Measurements from ENCODE around the gene SLC41A3. TPM values are rescaled to one million over a fixed set of nuclear protein-coding genes. Genes with fewer than 3 reads are reported as not detected.
A peak's percentile ranks its signal among the peaks of the same experiment; 100 is the strongest.

Gene SLC41A3
- total RNA-seq, 2 experiments from 2014 or later: 22.5 to 23.8 TPM

DNA sequence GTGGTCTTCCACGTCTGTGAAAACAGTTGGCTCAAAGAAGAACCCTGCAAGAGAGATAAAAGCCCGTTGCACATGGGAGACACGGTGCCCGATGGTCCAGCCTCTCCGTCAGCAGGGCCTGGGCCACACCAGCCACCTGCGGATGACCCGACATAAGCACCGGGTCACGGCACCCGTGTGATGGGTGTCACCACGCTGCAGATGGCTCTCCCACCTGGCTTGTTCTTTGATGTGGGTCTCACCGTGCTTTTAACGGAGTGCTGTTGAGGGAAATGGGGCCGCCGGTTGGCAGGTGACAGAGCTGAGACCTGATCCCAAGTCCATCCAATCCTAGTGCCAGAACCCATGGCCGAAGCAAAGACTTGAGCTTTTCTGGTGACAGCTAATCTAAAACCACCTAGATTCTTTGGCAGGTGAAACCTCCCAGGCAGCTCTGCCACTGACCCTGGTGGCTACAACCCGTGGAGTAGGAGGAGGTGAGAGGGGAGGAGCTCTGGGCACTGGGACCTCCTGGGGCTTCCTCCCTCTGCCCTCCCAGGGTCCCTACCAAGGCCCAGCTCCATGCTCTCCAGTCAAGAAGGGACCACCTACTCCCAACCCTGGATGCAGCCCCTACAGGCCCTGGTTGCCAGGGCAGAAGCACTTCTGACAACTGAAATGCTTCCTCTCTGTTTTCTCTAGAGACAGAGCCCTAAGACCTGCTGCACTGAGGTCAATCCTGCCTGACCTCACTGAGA is 23.4 kb upstream of the SLC41A3 start:
- no peak overlapping the region for H3K27ac Mint-ChIP-seq
- peaks cover 3% of the 10 kb centered on the region for H3K4me1 Mint-ChIP-seq
- CTCF ChIA-PET: no interaction called here
- no peaks in the 10 kb centered on the region for H3K27me3 Mint-ChIP-seq
- no peak for ATAC-seq
- no peaks in the 10 kb centered on the region for H3K9me3 Mint-ChIP-seq (ENCODE audit: low read depth)
- no peaks in the 10 kb centered on the region for H3K36me3 Mint-ChIP-seq
- H3K4me3 Mint-ChIP-seq: no peak overlapping the region
- DNase-seq: peak; percentile 14

DNA sequence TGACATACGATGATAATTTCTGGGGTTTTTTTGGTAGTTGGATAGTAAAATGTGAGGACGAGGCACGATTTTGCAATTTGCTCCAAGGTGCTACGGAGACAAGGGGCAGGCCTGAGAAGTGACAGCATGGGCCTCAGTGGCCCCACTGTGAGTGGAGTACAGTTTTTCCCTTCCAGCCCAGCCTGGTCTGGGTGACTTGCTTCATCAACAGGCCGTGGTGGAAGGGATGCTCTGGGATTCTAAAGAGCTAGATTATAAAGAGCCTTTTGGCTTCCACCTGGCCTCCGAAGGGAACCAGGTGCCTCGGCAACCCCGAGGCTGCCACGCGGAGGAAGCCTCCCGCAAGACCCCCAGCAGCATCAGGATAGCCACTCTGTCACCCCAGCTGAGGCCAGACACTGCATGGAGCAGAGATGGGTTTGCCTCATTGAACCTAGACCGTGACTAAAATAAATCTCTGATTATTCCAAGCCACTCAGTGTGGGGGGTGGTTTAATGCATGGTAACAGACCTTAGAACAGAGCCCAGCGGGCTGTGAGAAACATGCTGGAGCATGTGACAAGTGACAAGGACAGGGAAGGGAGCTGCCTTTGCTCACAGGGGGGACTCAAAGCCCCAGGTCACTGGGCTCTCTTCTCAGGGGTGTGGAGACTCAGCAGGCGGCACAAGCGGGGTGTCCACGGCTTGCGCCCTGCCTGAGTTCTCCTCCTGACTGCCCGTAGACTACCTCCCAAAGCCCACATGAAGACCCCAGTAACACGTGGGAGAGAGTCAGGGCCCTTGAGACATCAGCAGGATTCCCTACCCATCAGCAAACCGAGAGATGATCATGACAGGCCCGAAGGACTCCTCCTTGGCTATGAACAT is 22.6 kb upstream of the SLC41A3 start:
- DNase-seq: peak; percentile 29

DNA sequence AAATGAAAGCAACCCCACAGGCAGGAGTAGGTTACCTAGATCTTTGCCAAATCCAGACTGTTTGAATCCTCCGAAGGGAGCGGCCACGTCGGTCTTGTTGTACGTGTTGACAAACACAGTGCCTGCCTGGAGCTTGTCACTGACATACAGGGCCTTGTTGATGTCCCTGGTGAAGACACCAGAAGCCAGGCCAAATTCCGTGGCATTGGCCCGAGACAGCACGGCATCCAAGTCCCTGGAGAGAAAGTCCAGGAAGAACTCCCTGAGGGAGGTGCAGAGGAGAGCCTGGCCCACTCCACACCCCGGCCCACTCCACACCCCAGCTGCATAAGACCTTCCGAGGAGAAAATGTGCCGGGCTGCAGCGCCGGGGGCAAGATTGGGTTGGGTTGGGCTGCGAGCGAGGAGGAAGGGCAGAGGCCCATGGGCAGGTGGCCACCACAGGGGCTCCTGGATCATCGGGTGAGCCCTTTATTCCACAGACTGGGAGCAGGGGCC is 21.8 kb upstream of the SLC41A3 start:
- Mint-ChIP-seq H3K9me3 (ENCODE audit: low read depth) (no peaks in the 10 kb centered on the region), H3K27me3 (no peaks in the 10 kb centered on the region), H3K4me3 (no peak overlapping the region), H3K4me1 (peaks cover 6% of the 10 kb centered on the region), H3K27ac (no peak overlapping the region), H3K36me3 (no peaks in the 10 kb centered on the region)
- DNase-seq (peak; percentile 33), ATAC-seq (no peak)
- CTCF ChIA-PET: no interaction called here

More for the DNA sequence above, 22.6 kb upstream of the SLC41A3 start:
- H3K36me3 Mint-ChIP-seq: no peaks in the 10 kb centered on the region
- no peak for ATAC-seq
- no peaks in the 10 kb centered on the region for H3K27me3 Mint-ChIP-seq
- no peaks in the 10 kb centered on the region for H3K9me3 Mint-ChIP-seq (ENCODE audit: low read depth)
- H3K4me1 Mint-ChIP-seq: peaks cover 3% of the 10 kb centered on the region
- CTCF ChIA-PET: no interaction called here
- H3K27ac Mint-ChIP-seq: no peak overlapping the region
- H3K4me3 Mint-ChIP-seq: no peak overlapping the region

DNA sequence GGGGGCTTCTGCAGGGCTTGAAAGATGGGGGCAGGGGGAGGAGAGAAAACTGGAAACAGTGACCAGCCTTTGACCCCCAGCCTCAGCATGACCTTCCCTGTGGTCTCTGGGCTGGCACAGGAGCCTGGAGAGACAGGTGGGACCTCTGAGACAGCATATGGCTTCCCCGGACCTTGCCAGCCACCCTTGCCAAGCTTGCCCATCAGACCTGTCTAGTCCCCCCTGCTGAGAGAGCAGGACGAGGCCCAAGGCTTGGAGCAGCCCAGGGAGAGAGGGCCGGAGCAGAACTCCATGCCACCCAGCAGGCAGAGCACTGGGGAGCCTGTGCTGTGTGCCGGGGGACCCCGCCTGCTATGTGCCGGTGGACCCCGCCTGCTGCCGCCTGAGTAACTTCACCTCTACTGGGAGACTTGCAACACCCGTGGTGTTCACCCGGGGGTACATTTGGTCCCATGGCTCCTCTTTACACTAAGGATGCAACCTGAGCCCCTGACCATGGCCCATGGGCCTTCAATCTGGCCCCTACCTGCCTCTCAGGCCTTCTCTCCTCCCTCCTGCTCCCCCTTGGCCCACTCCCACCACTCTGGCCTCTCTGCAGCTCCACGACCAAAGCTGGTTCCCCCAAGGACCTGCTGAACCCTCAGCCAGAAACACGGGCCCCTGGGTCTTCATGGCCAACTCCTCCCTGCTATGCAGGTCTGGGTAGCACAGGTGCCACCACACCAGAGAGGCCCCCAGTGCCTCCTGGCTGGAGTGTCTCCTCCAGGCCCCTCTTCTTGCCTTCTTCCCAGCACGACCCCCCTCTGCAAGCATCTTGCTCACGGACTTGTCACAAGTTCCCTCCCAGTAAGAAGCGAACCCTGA is 21.1 kb upstream of the SLC41A3 start:
- H3K4me1 Mint-ChIP-seq: peaks cover 8% of the 10 kb centered on the region
- no peak overlapping the region for H3K4me3 Mint-ChIP-seq
- H3K36me3 Mint-ChIP-seq: no peaks in the 10 kb centered on the region
- DNase-seq (peak; percentile 19), ATAC-seq (no peak)
- no peak overlapping the region for H3K27ac Mint-ChIP-seq
- no peaks in the 10 kb centered on the region for H3K9me3 Mint-ChIP-seq (ENCODE audit: low read depth)
- CTCF ChIA-PET: no interaction called here
- H3K27me3 Mint-ChIP-seq: no peaks in the 10 kb centered on the region

DNA sequence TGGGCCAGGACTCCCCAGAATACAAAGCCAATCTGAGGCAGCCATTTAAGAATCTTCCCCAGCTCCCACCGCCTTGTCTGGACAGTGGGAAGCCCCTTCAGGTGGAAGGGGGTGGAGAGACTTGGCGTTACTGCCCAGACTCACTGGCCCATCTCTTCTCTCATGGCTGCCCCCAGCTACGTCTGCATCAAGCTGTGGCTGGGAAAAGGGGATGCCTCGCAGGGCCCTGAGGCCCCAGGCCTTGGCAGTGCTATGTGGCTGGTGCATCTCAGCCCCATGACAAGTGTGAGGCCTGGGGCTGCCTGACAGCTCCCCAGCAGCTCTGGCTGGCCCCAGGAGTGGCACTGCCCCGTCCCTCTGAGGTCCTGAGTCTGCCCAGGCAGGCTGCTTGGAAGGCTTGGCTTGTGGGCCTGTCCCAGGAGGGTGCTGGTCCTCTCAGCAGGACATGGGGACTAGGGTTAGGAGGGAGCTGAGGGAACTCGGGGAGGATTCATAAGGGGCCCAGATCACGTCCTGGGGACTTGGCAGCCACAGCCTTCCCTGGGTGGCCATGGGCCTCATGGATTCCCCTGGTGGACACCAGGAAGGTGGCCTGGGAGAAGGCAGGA is 20.2 kb upstream of the SLC41A3 start:
- no peak overlapping the region for H3K4me3 Mint-ChIP-seq
- no peaks in the 10 kb centered on the region for H3K9me3 Mint-ChIP-seq (ENCODE audit: low read depth)
- no peaks in the 10 kb centered on the region for H3K36me3 Mint-ChIP-seq
- H3K4me1 Mint-ChIP-seq: peaks cover 8% of the 10 kb centered on the region
- no peak for ATAC-seq
- no peak overlapping the region for H3K27ac Mint-ChIP-seq
- peak; percentile 28 for DNase-seq
- H3K27me3 Mint-ChIP-seq: no peaks in the 10 kb centered on the region
- CTCF ChIA-PET: no interaction called here

DNA sequence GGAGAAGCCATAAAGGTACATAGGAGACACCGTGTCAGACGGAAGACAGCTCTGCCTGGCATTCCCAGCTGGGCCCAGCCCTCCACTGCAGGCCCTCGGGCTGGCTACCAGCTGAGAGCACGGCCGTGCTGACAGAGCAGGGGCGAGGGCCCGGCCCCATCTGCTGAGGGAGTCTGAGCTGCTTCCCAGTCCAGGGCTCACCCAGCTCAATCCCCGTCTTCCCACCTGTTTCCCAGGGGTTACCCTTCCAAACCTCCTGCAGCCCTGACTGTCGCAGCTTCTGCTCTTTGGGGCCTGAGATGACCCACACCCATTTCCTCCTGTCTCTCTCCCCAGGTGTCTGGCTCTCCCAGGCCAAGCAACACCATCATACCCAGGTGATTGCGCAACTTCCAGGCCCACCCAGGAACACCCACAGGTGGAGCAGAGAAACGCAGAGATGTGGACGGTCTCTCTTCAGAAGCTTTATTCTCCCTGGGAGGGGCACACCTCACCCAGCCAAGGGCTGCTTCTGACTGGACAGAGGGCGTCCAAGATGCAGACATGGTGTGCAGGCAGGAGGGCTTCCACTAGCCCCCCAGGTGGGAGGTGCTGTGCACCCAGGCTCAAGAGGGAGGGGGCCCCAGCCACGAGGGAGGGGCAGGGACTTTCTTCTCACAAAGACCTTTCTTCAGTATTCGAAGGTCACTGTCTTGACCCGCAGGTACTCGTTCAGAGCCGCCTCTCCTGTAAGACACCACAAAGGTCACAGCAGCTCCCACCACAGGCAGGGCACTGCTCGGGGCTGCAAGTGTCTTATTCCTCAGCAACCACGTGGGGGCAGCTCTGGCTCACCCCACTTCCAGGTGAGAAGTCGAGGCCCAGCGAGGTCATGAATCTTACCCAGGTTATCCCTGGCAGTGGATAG is 19.4 kb upstream of the SLC41A3 start:
- Mint-ChIP-seq H3K27ac (no peak overlapping the region), H3K9me3 (ENCODE audit: low read depth) (no peaks in the 10 kb centered on the region), H3K4me1 (peaks cover 8% of the 10 kb centered on the region), H3K4me3 (no peak overlapping the region), H3K36me3 (no peaks in the 10 kb centered on the region), H3K27me3 (no peaks in the 10 kb centered on the region)
- DNase-seq (no peak), ATAC-seq (no peak)
- CTCF ChIA-PET: no interaction called here

DNA sequence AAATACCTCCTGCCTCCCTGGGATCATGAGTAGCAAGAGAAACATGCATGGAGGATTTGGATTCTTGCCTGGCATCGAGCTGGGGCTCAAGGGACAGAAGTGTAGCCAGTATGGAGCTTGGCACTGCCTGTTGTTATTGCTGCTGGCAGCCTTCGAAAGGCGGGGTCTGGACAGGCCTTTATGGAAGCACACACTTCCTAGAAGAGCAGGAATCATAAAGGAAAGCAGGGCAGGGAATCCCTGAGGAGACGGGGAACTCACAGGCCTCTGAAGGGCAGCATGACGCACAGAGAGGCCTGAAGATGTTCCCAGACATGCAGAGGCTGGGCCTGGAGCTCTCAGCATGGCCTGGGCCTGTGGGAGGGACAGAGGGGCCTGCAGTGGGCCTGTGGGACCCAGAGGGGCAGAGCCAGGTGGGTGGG is 18.6 kb upstream of the SLC41A3 start:
- H3K4me1 Mint-ChIP-seq: peaks cover 5% of the 10 kb centered on the region
- no peak overlapping the region for H3K4me3 Mint-ChIP-seq
- no peaks in the 10 kb centered on the region for H3K9me3 Mint-ChIP-seq (ENCODE audit: low read depth)
- no peaks in the 10 kb centered on the region for H3K27me3 Mint-ChIP-seq
- no peak for DNase-seq
- ATAC-seq: no peak
- CTCF ChIA-PET: no interaction called here
- no peak overlapping the region for H3K27ac Mint-ChIP-seq
- H3K36me3 Mint-ChIP-seq: no peaks in the 10 kb centered on the region

DNA sequence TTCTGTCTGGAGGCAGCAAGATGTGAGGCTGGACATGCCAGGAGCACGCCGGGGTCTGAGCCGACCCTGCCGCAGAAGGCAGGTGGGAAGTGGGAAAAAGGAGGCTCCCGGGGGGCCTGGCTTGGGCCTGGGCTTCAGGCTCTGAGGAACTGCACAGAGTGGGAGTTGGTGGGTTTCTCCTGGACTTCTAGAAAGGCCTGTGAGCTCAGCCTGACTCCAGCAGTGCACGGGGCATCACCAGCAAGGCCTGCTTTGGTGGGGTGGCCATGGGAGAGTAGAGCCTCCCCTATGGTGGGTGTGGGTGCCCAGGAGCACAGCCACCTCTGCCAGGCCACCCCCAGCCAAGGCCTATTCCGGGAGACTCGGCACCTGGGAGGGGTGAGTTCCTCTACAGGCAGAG is 18.1 kb upstream of the SLC41A3 start:
- H3K4me1 Mint-ChIP-seq: peaks cover 5% of the 10 kb centered on the region
- H3K4me3 Mint-ChIP-seq: no peak overlapping the region
- no peak overlapping the region for H3K27ac Mint-ChIP-seq
- DNase-seq (no peak), ATAC-seq (no peak)
- H3K36me3 Mint-ChIP-seq: no peaks in the 10 kb centered on the region
- H3K9me3 Mint-ChIP-seq (ENCODE audit: low read depth): no peaks in the 10 kb centered on the region
- no peaks in the 10 kb centered on the region for H3K27me3 Mint-ChIP-seq
- CTCF ChIA-PET: no interaction called here

DNA sequence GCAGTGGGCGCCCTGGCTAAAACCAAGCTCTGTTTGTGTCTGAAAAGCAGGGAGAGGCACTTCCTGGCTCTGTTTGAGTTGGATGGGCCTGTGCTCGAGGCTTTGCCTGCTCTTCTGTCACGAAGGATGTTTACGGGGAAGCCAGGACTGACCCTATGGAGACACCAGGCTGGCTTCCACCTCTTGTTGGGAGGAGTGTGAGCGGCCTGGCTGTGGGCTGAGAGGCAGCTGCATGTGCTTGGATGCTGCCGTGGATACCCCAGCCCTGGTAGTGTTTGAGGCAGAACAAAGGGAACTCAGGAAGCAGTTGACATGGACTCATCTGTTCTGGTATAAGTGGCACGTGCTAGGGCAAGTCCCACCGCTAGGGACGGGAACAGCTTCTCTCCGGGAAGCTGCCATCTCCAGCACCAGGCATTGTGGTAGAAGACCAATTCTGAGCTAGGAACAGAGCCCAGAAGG is 17.6 kb upstream of the SLC41A3 start:
- Mint-ChIP-seq H3K36me3 (no peaks in the 10 kb centered on the region), H3K27me3 (no peaks in the 10 kb centered on the region), H3K27ac (no peak overlapping the region), H3K4me1 (peaks cover 5% of the 10 kb centered on the region), H3K9me3 (ENCODE audit: low read depth) (no peaks in the 10 kb centered on the region), H3K4me3 (no peak overlapping the region)
- ATAC-seq (no peak), DNase-seq (no peak)
- CTCF ChIA-PET: no interaction called here

DNA sequence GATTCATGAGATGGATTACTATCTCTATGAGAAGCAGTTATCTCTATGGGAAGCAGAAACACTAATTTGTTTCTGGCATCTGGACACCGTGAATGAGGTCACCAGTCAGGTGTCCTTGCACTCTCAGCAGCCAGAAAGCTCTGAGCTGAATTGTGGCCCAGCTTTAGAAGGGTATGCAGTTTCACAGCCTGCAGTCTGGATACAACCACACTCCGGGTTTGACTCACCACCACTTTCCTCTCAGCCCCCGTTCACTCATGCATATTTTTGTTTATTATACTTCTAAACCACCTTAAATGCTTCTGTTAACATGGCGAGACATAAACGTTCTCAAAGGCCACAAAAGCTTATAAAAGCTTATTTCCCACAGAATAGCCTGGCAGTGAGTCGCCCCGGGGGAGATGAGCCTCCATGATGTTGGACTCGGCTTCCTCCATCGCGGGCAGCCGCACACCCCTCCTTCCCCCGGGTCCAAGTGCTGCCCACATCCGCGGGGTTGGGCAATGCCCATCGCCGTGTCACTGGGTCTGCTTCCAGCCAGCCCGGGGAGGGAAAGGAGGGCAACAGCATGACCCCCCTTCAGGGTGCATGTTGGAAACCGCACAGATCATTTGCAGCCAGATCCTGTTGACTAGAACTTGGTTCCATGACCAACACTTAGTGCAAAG is 16.8 kb upstream of the SLC41A3 start:
- Mint-ChIP-seq H3K4me1 (peaks cover 5% of the 10 kb centered on the region), H3K27ac (no peak overlapping the region), H3K36me3 (no peaks in the 10 kb centered on the region), H3K4me3 (no peak overlapping the region), H3K27me3 (no peaks in the 10 kb centered on the region), H3K9me3 (ENCODE audit: low read depth) (peaks cover under 1% of the 10 kb centered on the region)
- CTCF ChIA-PET: no interaction called here
- DNase-seq (no peak), ATAC-seq (peak; percentile 30)

DNA sequence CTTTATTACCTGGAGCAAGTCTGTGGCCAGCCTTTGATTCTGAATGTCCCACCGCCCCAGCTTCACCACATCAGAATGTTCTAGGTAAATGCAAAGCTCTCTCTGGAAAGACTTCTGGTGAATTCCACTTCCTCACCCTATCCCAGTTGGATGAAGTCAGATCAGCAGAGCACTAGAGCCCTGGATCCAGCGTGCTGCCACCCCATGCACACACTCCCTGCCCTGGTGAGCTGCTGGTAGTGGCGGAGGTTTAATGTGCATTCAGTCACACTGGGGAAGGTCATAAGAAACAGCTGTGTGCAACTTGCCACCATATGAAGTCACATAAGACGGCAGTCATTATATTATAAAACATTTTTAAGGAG is 16.3 kb upstream of the SLC41A3 start:
- CTCF ChIA-PET: interaction anchor here (0.8 kb wide), 1 partner anchor 13 kb away, joined by 3 read pairs; no protein-coding TSS in a partner anchor
- DNase-seq (no peak), ATAC-seq (no peak)
- Mint-ChIP-seq H3K4me1 (peaks cover 5% of the 10 kb centered on the region), H3K36me3 (no peaks in the 10 kb centered on the region), H3K9me3 (ENCODE audit: low read depth) (peaks cover 5% of the 10 kb centered on the region), H3K4me3 (no peak overlapping the region), H3K27me3 (no peaks in the 10 kb centered on the region), H3K27ac (no peak overlapping the region)

DNA sequence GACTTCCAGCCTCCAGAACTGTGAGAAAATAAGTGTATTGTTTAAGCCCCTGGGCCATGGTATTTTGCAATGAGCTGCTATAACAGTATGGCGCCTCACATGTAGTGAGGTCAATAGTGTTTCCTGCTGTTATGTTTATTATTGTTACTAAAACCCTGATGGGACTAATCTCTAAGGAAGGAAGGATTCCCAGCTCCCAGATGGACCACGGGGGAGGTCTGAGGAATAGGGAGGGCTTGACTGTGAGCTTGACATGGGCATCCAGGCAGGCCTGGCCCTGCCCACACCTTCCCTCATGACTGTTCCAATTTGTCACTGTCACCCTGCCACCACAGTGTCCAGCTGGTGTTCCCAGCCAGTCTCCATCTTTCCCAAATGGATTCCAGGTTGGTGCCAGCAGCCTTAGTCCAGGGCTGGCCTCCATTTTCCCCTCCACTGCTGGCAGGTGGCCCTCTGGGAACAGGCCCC is 14.5 kb upstream of the SLC41A3 start:
- CTCF ChIA-PET: no interaction called here
- Mint-ChIP-seq H3K27me3 (no peaks in the 10 kb centered on the region), H3K36me3 (no peaks in the 10 kb centered on the region), H3K4me3 (no peak overlapping the region), H3K27ac (no peak overlapping the region), H3K9me3 (ENCODE audit: low read depth) (peaks cover 7% of the 10 kb centered on the region), H3K4me1 (peaks cover 5% of the 10 kb centered on the region)
- ATAC-seq (no peak), DNase-seq (no peak)

All from activated CD8-positive, alpha-beta memory T cell treated with anti-CD3 and anti-CD28 coated beads, Interleukin-2, amount 10 ng/mL, durations not matched to agents 7 days and 5 days (primary cell).